H1 (cell line): ENCODE measurements around the gene GHRHR. TPM values are rescaled to one million over a fixed set of nuclear protein-coding genes. Genes with fewer than 3 reads are reported as not detected.

Source experiments
- CTCF ChIA-PET: fragments of 300-600 bp; sonication (Branson Sonifier 250); formaldehyde crosslinking; loops from one replicate; lab custom pipeline; 2021; ENCODE audit not compliant: partially characterized antibody; lab: Charles Lee
- POLR2A ChIA-PET: fragments of 300-600 bp; sonication (Branson Sonifier 250); formaldehyde crosslinking; loops from one replicate; lab custom pipeline; 2021; ENCODE audit warnings: inconsistent platforms; ENCODE audit not compliant: partially characterized antibody; lab: Charles Lee
- DNase-seq, 2 experiments: peaks; one replicate each; pipeline versions ENCODE4 v3.0.0 to v3.0.0-alpha.2; 2010 to 2022; ENCODE audit warnings: low spot score in 2 of 2, low read depth in 1 of 2, mixed read lengths in 1 of 2
- FAIRE-seq: peaks from 2 replicates; lab custom pipeline; 2011; peaks lifted over from hg19 to GRCh38; lab: Jason Lieb, UNC
- H2AFZ ChIP-seq: 2 replicates; pipeline ENCODE4 v1.8.1; 2012; ENCODE audit warnings: low read length, inconsistent platforms
- H2AK5ac ChIP-seq: 2 replicates; pipeline ENCODE4 v1.6.1; 2013; ENCODE audit warnings: low read depth, low read length
- H2BK120ac ChIP-seq: replicated peaks from 2 replicates; pipeline ENCODE3; 2013; ENCODE audit warnings: low read depth, low read length, inconsistent platforms
- H2BK12ac ChIP-seq: 2 replicates; pipeline ENCODE4 v1.6.1; 2013; ENCODE audit warnings: low read depth, low read length
- H2BK15ac ChIP-seq: 2 replicates; pipeline ENCODE4 v1.6.1; 2013; ENCODE audit warnings: low read length
- H2BK20ac ChIP-seq: 2 replicates; pipeline ENCODE4 v1.6.1; 2013; ENCODE audit warnings: low read length
- H2BK5ac ChIP-seq: 2 replicates; pipeline ENCODE4 v1.6.1; 2013; ENCODE audit warnings: low read depth, low read length
- H3K14ac ChIP-seq: 2 replicates; pipeline ENCODE4 v1.6.1; 2013; ENCODE audit warnings: inconsistent platforms; ENCODE audit not compliant: insufficient read length
- H3K18ac ChIP-seq: 2 replicates; pipeline ENCODE4 v1.6.1; 2013; ENCODE audit warnings: low read length; ENCODE audit errors: extremely low read depth
- H3K23ac ChIP-seq: 2 replicates; pipeline ENCODE4 v1.6.1; 2013; ENCODE audit warnings: inconsistent platforms; ENCODE audit not compliant: insufficient read length
- H3K23me2 ChIP-seq: 2 replicates; pipeline ENCODE4 v1.6.1; 2013; ENCODE audit warnings: low read depth, low read length
- H3K27ac ChIP-seq: 2 replicates; pipeline ENCODE4 v1.6.1; 2011; ENCODE audit warnings: low read depth, low read length, inconsistent platforms
- H3K27me3 ChIP-seq, 4 experiments: replicated peaks in 1 of 4; 1 replicate in 1 of 4; 2 replicates in 3 of 4; pipeline versions ENCODE4 v1.6.1 to v1.8.1; 2011 to 2013; ENCODE audit warnings: low read length in 3 of 4, mild to moderate bottlenecking in 3 of 4, inconsistent platforms in 2 of 4, mixed read lengths in 2 of 4, moderate library complexity in 1 of 4; ENCODE audit not compliant: control insufficient read depth in 3 of 4, insufficient read depth in 3 of 4; ENCODE audit errors: extremely low read depth in 1 of 4
- H3K36me3 ChIP-seq, 4 experiments: 2 replicates each; pipeline versions ENCODE4 v1.6.1 to v1.8.1; 2011 to 2013; ENCODE audit warnings: mild to moderate bottlenecking in 4 of 4, low read length in 3 of 4, moderate library complexity in 2 of 4, control low read depth in 1 of 4, inconsistent platforms in 1 of 4; ENCODE audit not compliant: insufficient read depth in 4 of 4, control insufficient read depth in 2 of 4
- H3K4ac ChIP-seq: replicated peaks from 2 replicates; pipeline ENCODE3; 2013; ENCODE audit warnings: low read length, low read depth, mixed read lengths, inconsistent platforms; ENCODE audit not compliant: insufficient read length
- H3K4me1 ChIP-seq, 4 experiments: replicated peaks in 1 of 4; 1 replicate in 1 of 4; 2 replicates in 3 of 4; pipeline versions ENCODE4 v1.6.1 to v1.8.1; 2011 to 2013; ENCODE audit warnings: low read length in 3 of 4, inconsistent platforms in 2 of 4, mixed read lengths in 1 of 4; ENCODE audit not compliant: insufficient read depth in 4 of 4, control insufficient read depth in 3 of 4
- H3K4me2 ChIP-seq, 2 experiments: 2 replicates each; pipeline versions ENCODE4 v1.6.1 to v1.8.1; 2011 to 2013; ENCODE audit warnings: low read depth in 2 of 2, low read length in 2 of 2, control low read depth in 1 of 2, inconsistent platforms in 1 of 2, mild to moderate bottlenecking in 1 of 2; ENCODE audit not compliant: insufficient read depth in 1 of 2
- H3K4me3 ChIP-seq, 4 experiments: fragments of 200-600, 300-600 bp in 1 of 4; sonication (generic), shearing (Covaris generic), sonication (Bioruptor Twin) in 1 of 4; 2 replicates each; pipeline versions ENCODE4 v1.5.1 to v1.8.1; 2011 to 2016; ENCODE audit warnings: low read length in 4 of 4, low read depth in 3 of 4, control low read depth in 2 of 4, inconsistent platforms in 2 of 4, mild to moderate bottlenecking in 2 of 4, mixed read lengths in 1 of 4, moderate library complexity in 1 of 4; ENCODE audit not compliant: insufficient read depth in 2 of 4; ENCODE audit errors: extremely low read depth in 1 of 4
- H3K56ac ChIP-seq: replicated peaks from 2 replicates; pipeline ENCODE3; 2013; ENCODE audit warnings: low read depth, mild to moderate bottlenecking, mixed read lengths, low read length, inconsistent platforms; ENCODE audit not compliant: insufficient read length
- H3K79me1 ChIP-seq: 2 replicates; pipeline ENCODE4 v1.6.1; 2013; ENCODE audit warnings: low read depth, low read length, control low read depth
- H3K79me2 ChIP-seq, 2 experiments: 2 replicates each; pipeline versions ENCODE4 v1.6.1 to v1.8.1; 2012 to 2013; ENCODE audit warnings: low read length in 2 of 2, mild to moderate bottlenecking in 2 of 2, inconsistent platforms in 1 of 2; ENCODE audit not compliant: insufficient read depth in 2 of 2, control insufficient read depth in 1 of 2
- H3K9ac ChIP-seq, 4 experiments: replicated peaks in 1 of 4; 1 replicate in 1 of 4; 2 replicates in 3 of 4; pipeline versions ENCODE4 v1.6.1 to v1.8.1; 2011 to 2013; ENCODE audit warnings: low read depth in 3 of 4, low read length in 3 of 4, control low read depth in 2 of 4, mild to moderate bottlenecking in 2 of 4, moderate library complexity in 2 of 4, inconsistent platforms in 1 of 4; ENCODE audit errors: extremely low read depth in 1 of 4
- H3K9me3 ChIP-seq, 2 experiments: 2 replicates each; pipeline versions ENCODE4 v1.6.1 to v1.8.1; 2012 to 2013; ENCODE audit warnings: mild to moderate bottlenecking in 2 of 2, moderate library complexity in 2 of 2, control low read depth in 1 of 2, inconsistent platforms in 1 of 2, low read depth in 1 of 2, low read length in 1 of 2, mixed read lengths in 1 of 2; ENCODE audit not compliant: insufficient read depth in 2 of 2
- H4K20me1 ChIP-seq, 2 experiments: replicated peaks in 1 of 2; 2 replicates each; pipeline versions ENCODE3 to v1.8.1; 2011 to 2013; ENCODE audit warnings: inconsistent platforms in 2 of 2, low read length in 2 of 2, mild to moderate bottlenecking in 1 of 2; ENCODE audit not compliant: insufficient read depth in 2 of 2, control insufficient read depth in 1 of 2
- H4K5ac ChIP-seq: 2 replicates; pipeline ENCODE4 v1.6.1; 2013; ENCODE audit warnings: low read length, low read depth, mixed read lengths, inconsistent platforms; ENCODE audit not compliant: insufficient read length
- H4K8ac ChIP-seq: 2 replicates; pipeline ENCODE4 v1.8.0; 2013; ENCODE audit warnings: mild to moderate bottlenecking, moderate library complexity, low read length, inconsistent platforms; ENCODE audit not compliant: insufficient read depth; ENCODE audit errors: extremely low read depth
- H4K91ac ChIP-seq: replicated peaks from 2 replicates; pipeline ENCODE3; 2013; ENCODE audit warnings: low read length, mixed read lengths, inconsistent platforms; ENCODE audit not compliant: insufficient read length
- CHD1 ChIP-seq: IDR thresholded peaks from 2 replicates; pipeline ENCODE4 v1.6.1; 2012; ENCODE audit warnings: low read depth, low read length, improper control_type of control experiment
- WGBS, 2 experiments: shearing (Covaris generic) in 1 of 2; methylation state at CpG; one replicate each; pipeline versions ENCODE4 v1.1.6 to v1.1.7; 2013 to 2015; ENCODE audit warnings: low lambda C conversion rate in 2 of 2, mixed read lengths in 2 of 2, inconsistent platforms in 1 of 2, low coverage in 1 of 2, missing lambda C conversion rate in 1 of 2; ENCODE audit not compliant: insufficient replicate concordance in 2 of 2, insufficient coverage in 1 of 2, insufficient read length in 1 of 2; ENCODE audit errors: extremely low coverage in 1 of 2, missing lambda C conversion rate in 1 of 2; 5-methylcytosine and 5-hydroxymethylcytosine counted together
- polyA plus RNA-seq, 7 experiments: library from polyadenylated mRNA; depleted of rRNA in 3 of 7; stranded (reverse) in 5 of 7; unstranded in 2 of 7; fragments of >200 nt in 5 of 7; fragments of 200-250 nt in 2 of 7; gene quantifications; 1 replicate in 5 of 7; 2 replicates in 1 of 7; 4 replicates in 1 of 7; pipeline versions ENCODE4 v1.2.1 to v1.2.3, GENCODE V29; 2011 to 2013; ENCODE audit warnings: missing spikeins in 2 of 7, mixed read lengths in 2 of 7
- total RNA-seq: library from RNA; stranded (reverse); fragmentation: NEBNext Ultra II Directional; extraction: Animal tissue kit (Norgen Biotek cat#: 25700); gene quantifications from 2 replicates; pipeline ENCODE4 v1.2.1, GENCODE V29; 2021

Gene GHRHR
- total and polyA plus RNA-seq, 2 of the 8 experiments (the other 6 are each of a cell fraction or from before 2014, with no cell fraction given) = 0.60 to 6.5 TPM

- Histone ChIP-seq H3K36me3 (no peaks in the 10 kb centered on the region), H3K4me1 (no peaks in the 10 kb centered on the region), H4K8ac (no peak overlapping the region), H2BK120ac (no peak overlapping the region), H3K9me3 (no peaks in the 10 kb centered on the region), H3K23ac (no peak overlapping the region), H4K20me1 (no peaks in the 10 kb centered on the region), H3K4me2 (no peak overlapping the region), H3K27me3 (no peaks in the 10 kb centered on the region), H2BK12ac (no peak overlapping the region), H2BK5ac (no peak overlapping the region), H3K4ac (no peak overlapping the region), H3K27ac (no peak overlapping the region), H3K23me2 (no peaks in the 10 kb centered on the region), H2BK15ac (no peak overlapping the region), H3K79me2 (no peaks in the 10 kb centered on the region), H4K5ac (no peak overlapping the region), H3K79me1 (no peaks in the 10 kb centered on the region), H4K91ac (no peak overlapping the region), H3K14ac (no peak overlapping the region), H3K4me3 (no peak overlapping the region), H3K18ac (no peak overlapping the region), H2BK20ac (no peak overlapping the region), H2AFZ (no peak overlapping the region), H3K56ac (no peak overlapping the region), H3K9ac (no peak overlapping the region)
- DNase-seq = no peak
- CTCF ChIA-PET = interaction anchor here (0.6 to 52.0 kb wide), 6 partner anchors 8 to 758 kb away, joined by 3 to 880 read pairs (median 4); partner anchors contain the start of gene ADCYAP1R1
- POLR2A ChIA-PET = interaction anchor here (0.9 to 1.5 kb wide), 2 partner anchors 7 to 76 kb away, joined by 3 to 6 read pairs; no protein-coding TSS in a partner anchor
- WGBS, 2 experiments = 81% methylated on average over 3 of the region's 3 CpGs; no CpG with 5 or more reads in 1 of the 2 experiments
- FAIRE-seq = no peak
- no peak for TF ChIP-seq CHD1
- TF ChIP-seq, all 59 proteins: peak for 0
- no peak overlapping the region for H2AK5ac ChIP-seq
Observed at GRCh38 chr7:31014826-31015225, 51.1 kb downstream of the GHRHR start.
